Measurements from ENCODE around the gene CHID1. TPM values are rescaled to one million over a fixed set of nuclear protein-coding genes. Genes with fewer than 3 reads are reported as not detected.

CHID1 gene
- total and polyA plus RNA-seq, 9 of the 15 experiments (the other 6 are each of a cell fraction or from before 2014, with no cell fraction given) = 15.1 to 108 (median 39.8) TPM

- TF ChIP-seq CHD4 (IDR thresholded peaks at IDR 0.05; ENCODE audit: insufficient read depth, insufficient replicate concordance, low read depth, low read length, poor library complexity, severe bottlenecking) = no peak
- TF ChIP-seq CXXC5 (CRISPR knock-in tag; IDR thresholded peaks at IDR 0.05) = peak; percentile 8; the same call in 1 of the 2 replicates
- no peak for TF ChIP-seq PHTF2 (CRISPR knock-in tag; IDR thresholded peaks at IDR 0.05)
- no peak; the same call in 1 of the 2 replicates for TF ChIP-seq ZNF589 (CRISPR knock-in tag; IDR thresholded peaks at IDR 0.05; ENCODE audit: low read depth)
- TF ChIP-seq CGGBP1 (CRISPR knock-in tag; IDR thresholded peaks at IDR 0.05) = no peak
- no peak for TF ChIP-seq PML (IDR thresholded peaks at IDR 0.05; ENCODE audit: low read length)
- TF ChIP-seq SNAPC5 (CRISPR knock-in tag; IDR thresholded peaks at IDR 0.05) = no peak
- TF ChIP-seq E2F4 (CRISPR knock-in tag; IDR thresholded peaks at IDR 0.05; ENCODE audit: low read depth) = no peak
- 0 out of 2 replicates have a peak, but pooled peaks have one; percentile 14 for TF ChIP-seq ZNF263 (CRISPR knock-in tag; IDR thresholded peaks at IDR 0.05; ENCODE audit: borderline replicate concordance)
- no peak for TF ChIP-seq ATF6 (CRISPR knock-in tag; IDR thresholded peaks at IDR 0.05)
- no peak for TF ChIP-seq STAT5A (IDR thresholded peaks at IDR 0.05; ENCODE audit: borderline replicate concordance, low read length)
- 0 out of 2 replicates have a peak, but pooled peaks have one; percentile 24 for TF ChIP-seq POLR2AphosphoS5 (IDR thresholded peaks at IDR 0.05; ENCODE audit: control insufficient read depth, insufficient read depth, low read depth, low read length)
- peak; percentile 56 for TF ChIP-seq HNRNPL (IDR thresholded peaks at IDR 0.05; ENCODE audit: low read depth, low read length)
- no peak for TF ChIP-seq RBBP5 (IDR thresholded peaks at IDR 0.05; ENCODE audit: borderline replicate concordance, insufficient read depth, low read length, poor library complexity, severe bottlenecking)
- TF ChIP-seq ZBTB7A (IDR thresholded peaks at IDR 0.05; ENCODE audit: borderline replicate concordance, control insufficient read depth, low read depth, low read length) = peak; percentile 68; the same call in 1 of the 2 replicates
- 0 out of 2 replicates have a peak, but pooled peaks have one; percentile 41 for TF ChIP-seq THAP12 (CRISPR knock-in tag; IDR thresholded peaks at IDR 0.05)
- TF ChIP-seq TBL1XR1 (IDR thresholded peaks at IDR 0.05; ENCODE audit: low read length in 2 of 2) = no peak
- peak; percentile 14; the same call in 1 of the 2 replicates for TF ChIP-seq CTBP1 (IDR thresholded peaks at IDR 0.05; ENCODE audit: borderline replicate concordance)
- no peak for TF ChIP-seq RFX7 (CRISPR knock-in tag; IDR thresholded peaks at IDR 0.05)
- no peak for TF ChIP-seq ATF2 (CRISPR knock-in tag; IDR thresholded peaks at IDR 0.05)
These were observed 78.0 kb downstream of the CHID1 start, which contains the start of gene CD151 (continued) for GRCh38 chr11:832529-833113.
